Measurements from ENCODE around the gene TRABD2A.
"Not testable (repeated sequence)": the region's sequence is repeated elsewhere in the genome, so short reads cannot be mapped to it uniquely, and the experiment has no call there.

DNA sequence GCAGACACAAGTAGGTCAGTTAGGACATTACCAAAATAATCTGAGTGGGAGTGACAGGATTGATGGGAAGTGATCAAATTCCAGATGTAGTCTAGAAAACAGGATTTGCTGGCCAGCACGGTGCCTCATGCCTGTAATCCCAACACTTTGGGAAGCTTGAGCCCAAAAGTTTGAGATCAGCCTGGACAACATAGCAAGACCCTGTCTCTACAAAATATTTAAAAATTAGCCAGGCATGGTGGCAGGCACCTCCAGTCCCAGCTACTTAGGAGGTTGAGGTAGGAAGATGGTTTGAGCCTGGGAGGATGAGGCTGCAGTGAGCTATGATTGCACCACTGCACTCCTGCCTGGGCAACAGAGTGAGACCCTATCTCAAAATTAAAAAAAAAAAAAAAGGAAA, 5.3 kb downstream of the TRABD2A start:
- TF ChIP-seq, protein P1, sequence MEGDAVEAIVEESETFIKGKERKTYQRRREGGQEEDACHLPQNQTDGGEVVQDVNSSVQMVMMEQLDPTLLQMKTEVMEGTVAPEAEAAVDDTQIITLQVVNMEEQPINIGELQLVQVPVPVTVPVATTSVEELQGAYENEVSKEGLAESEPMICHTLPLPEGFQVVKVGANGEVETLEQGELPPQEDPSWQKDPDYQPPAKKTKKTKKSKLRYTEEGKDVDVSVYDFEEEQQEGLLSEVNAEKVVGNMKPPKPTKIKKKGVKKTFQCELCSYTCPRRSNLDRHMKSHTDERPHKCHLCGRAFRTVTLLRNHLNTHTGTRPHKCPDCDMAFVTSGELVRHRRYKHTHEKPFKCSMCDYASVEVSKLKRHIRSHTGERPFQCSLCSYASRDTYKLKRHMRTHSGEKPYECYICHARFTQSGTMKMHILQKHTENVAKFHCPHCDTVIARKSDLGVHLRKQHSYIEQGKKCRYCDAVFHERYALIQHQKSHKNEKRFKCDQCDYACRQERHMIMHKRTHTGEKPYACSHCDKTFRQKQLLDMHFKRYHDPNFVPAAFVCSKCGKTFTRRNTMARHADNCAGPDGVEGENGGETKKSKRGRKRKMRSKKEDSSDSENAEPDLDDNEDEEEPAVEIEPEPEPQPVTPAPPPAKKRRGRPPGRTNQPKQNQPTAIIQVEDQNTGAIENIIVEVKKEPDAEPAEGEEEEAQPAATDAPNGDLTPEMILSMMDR (IDR thresholded peaks at IDR 0.05; ENCODE audit: insufficient read depth, low read length, poor library complexity, severe bottlenecking) = not testable (repeated sequence)
- not testable (repeated sequence) for TF ChIP-seq EZH2phosphoT487 (conservative IDR thresholded peaks at IDR 0.05; ENCODE audit: low read length)
